Measurements from ENCODE around the gene SLC41A3. TPM values are rescaled to one million over a fixed set of nuclear protein-coding genes. Genes with fewer than 3 reads are reported as not detected.

SLC41A3 gene
- total RNA-seq, 1 experiment from 2014 or later, result 35.5 TPM

DNA sequence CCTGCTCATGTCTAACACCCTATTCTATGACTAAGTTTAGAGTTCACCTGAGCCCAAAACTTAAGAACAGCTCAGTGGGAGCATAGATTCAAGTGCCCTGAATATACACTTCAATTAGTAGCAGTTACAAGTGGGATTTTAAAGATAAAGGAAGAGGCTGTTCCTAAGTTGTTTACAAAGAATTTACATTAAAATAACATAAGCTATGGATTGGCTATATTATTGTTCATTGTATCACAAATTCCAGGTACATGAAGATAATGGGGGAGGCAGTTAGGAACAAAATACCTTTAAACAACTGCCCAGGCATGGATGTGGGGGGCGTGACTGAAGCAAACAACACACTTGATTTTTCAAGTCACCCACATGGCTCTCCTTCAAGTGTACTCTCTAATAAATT, 62.2 kb downstream of the SLC41A3 start:
- H3K36me3 Mint-ChIP-seq (ENCODE audit: insufficient read depth in 1 of 3, low read depth in 3 of 3), result peaks cover 14 to 31% (median 27%) of the 10 kb centered on the region in 3 experiments
- no peak overlapping the region for H2BK120ac ChIP-seq (ENCODE audit: low read depth, low read length, poor library complexity, severe bottlenecking)
- H2BK15ac ChIP-seq (ENCODE audit: low read depth, low read length), result no peak overlapping the region
- DNase-seq, result peak; percentile 18
- no peaks in the 10 kb centered on the region for H3K9me3 ChIP-seq (ENCODE audit: control insufficient read depth, low read depth, low read length)
- H4K91ac ChIP-seq (ENCODE audit: insufficient read length, low read depth, low read length), result no peak overlapping the region
- H2AK5ac ChIP-seq (ENCODE audit: insufficient read length, low read length), result no peak overlapping the region
- H3K23me2 ChIP-seq (ENCODE audit: insufficient read length, low read depth, low read length, poor library complexity, severe bottlenecking), result no peaks in the 10 kb centered on the region
- peak overlapping the region in 1 of 2 experiments; percentile 6; a peak in 1 of 5 replicates for H3K4me3 Mint-ChIP-seq
- H3K27ac ChIP-seq (ENCODE audit: insufficient read length, low read depth, low read length), result no peak overlapping the region
- H3K23ac ChIP-seq (ENCODE audit: insufficient read length, low read depth, low read length), result no peak overlapping the region
- H4K8ac ChIP-seq (replicated peaks; ENCODE audit: insufficient read length, low read depth, low read length), result no peak overlapping the region
- H3K4me1 ChIP-seq (ENCODE audit: insufficient read depth, low read length), result peaks cover 6% of the 10 kb centered on the region; the same call in 1 of the 2 replicates
- no peak overlapping the region for H4K5ac ChIP-seq (ENCODE audit: insufficient read length, low read depth, low read length)
- no peak overlapping the region for H2AFZ ChIP-seq (ENCODE audit: low read length)
- peaks cover 0 to 3% of the 10 kb centered on the region in 2 experiments; a peak in 3 of 5 replicates for H3K9me3 Mint-ChIP-seq
- H3K9ac ChIP-seq (ENCODE audit: extremely low read depth, insufficient read length, low read length), result no peak overlapping the region
- no peak overlapping the region for H3K4me2 ChIP-seq (ENCODE audit: insufficient read depth, insufficient read length, low read length)
- no peak overlapping the region for H3K14ac ChIP-seq (ENCODE audit: insufficient read depth, low read length)
- peak overlapping the region in 1 of 3 experiments; percentile 60; a peak in 1 of 7 replicates for H3K27ac Mint-ChIP-seq
- no CpG with 5 or more reads among the region's 1 CpG for WGBS (ENCODE audit: extremely low coverage, insufficient read length, low lambda C conversion rate)
- H3K27me3 Mint-ChIP-seq (ENCODE audit: low read depth), result no peaks in the 10 kb centered on the region; the same call in 1 of the 2 replicates
- no peaks in the 10 kb centered on the region for H3K27me3 ChIP-seq (ENCODE audit: insufficient read depth, low read length)
- H3K56ac ChIP-seq (ENCODE audit: insufficient read length, low read depth, low read length), result no peak overlapping the region
- TF ChIP-seq, protein P1, sequence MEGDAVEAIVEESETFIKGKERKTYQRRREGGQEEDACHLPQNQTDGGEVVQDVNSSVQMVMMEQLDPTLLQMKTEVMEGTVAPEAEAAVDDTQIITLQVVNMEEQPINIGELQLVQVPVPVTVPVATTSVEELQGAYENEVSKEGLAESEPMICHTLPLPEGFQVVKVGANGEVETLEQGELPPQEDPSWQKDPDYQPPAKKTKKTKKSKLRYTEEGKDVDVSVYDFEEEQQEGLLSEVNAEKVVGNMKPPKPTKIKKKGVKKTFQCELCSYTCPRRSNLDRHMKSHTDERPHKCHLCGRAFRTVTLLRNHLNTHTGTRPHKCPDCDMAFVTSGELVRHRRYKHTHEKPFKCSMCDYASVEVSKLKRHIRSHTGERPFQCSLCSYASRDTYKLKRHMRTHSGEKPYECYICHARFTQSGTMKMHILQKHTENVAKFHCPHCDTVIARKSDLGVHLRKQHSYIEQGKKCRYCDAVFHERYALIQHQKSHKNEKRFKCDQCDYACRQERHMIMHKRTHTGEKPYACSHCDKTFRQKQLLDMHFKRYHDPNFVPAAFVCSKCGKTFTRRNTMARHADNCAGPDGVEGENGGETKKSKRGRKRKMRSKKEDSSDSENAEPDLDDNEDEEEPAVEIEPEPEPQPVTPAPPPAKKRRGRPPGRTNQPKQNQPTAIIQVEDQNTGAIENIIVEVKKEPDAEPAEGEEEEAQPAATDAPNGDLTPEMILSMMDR (conservative IDR thresholded peaks at IDR 0.05), result no peak
- H3K4me1 Mint-ChIP-seq, result peaks cover 33 to 35% of the 10 kb centered on the region in 2 experiments
- H3K79me2 ChIP-seq (ENCODE audit: insufficient read depth, low read length), result no peaks in the 10 kb centered on the region
- H4K20me1 ChIP-seq (ENCODE audit: control insufficient read depth, insufficient read depth, insufficient read length), result no peaks in the 10 kb centered on the region
- H2BK5ac ChIP-seq (ENCODE audit: insufficient read length, low read length), result no peak overlapping the region
- no peak overlapping the region for H3K4ac ChIP-seq (ENCODE audit: low read depth, low read length)
- H3K79me1 ChIP-seq (ENCODE audit: insufficient read depth, low read depth, low read length, poor library complexity, severe bottlenecking), result no peaks in the 10 kb centered on the region
- H2BK20ac ChIP-seq (ENCODE audit: low read depth, low read length, poor library complexity, severe bottlenecking), result no peak overlapping the region
- H3K18ac ChIP-seq (ENCODE audit: insufficient read length, low read depth, low read length), result no peak overlapping the region
- no peak overlapping the region for H3T11ph ChIP-seq (ENCODE audit: low read length)
- H2BK12ac ChIP-seq (ENCODE audit: insufficient read length, low read depth, low read length), result no peak overlapping the region
